HG02970 (cell line): ENCODE measurements around the gene APCDD1L.
"Not testable (repeated sequence)": the region's sequence is repeated elsewhere in the genome, so short reads cannot be mapped to it uniquely, and the experiment has no call there.

Experiments
- ATAC-seq: cut with Tn5 transposase; IDR thresholded peaks from one replicate; pipeline ENCODE4 v1.9.1; 2021; ENCODE audit warnings: mild to moderate bottlenecking, moderate library complexity, moderate number of reproducible peaks; ENCODE audit not compliant: unreplicated experiment, low FRiP score

Gene APCDD1L

DNA sequence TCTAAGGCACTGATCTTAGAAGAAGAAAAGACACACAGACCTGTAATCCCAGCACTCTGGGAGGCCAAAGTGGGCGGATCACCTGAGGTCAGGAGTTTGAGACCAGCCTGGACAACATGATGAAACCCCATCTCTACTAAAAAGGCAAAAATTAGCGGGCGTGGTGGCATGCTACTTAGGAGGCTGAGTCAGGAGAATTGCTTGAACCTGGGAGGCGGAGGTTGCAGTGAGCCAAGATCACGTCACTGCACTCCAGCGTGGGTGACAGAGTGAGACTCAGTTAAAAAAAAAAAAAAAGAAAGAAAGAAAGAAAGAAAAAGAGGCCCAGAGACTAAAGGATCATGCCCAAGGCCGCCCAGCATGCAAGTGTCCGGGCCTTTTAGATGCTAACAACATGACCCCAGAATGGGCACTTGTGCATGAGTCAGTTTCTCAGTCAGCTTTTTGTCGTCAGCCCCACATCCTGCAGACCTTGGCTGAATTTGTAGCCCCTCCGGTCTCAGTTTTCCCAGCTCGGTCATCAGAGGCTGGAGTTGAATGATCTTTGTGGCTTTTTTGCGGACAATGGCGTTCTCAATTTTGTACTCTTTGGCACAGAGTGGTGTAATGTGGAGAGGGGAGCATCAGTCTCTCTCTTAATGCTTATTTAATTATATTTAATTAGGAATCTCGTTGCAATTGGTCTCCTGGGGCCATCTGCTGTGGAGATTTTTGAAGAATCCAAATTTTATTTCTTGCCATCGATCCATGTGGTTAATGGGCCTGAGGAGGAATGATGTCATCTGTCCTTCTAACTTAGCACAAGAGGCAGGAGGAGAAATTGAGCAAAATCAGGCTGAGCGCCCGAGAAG is 30.6 kb upstream of the APCDD1L start:
- ATAC-seq = no peak

- no peak for ATAC-seq
Observed at GRCh38 chr20:58544891-58545290, 29.7 kb upstream of the APCDD1L start.

GRCh38 chr20:58544286-58544685 is 29.1 kb upstream of the APCDD1L start:
- no peak for ATAC-seq

GRCh38 chr20:58543274-58543673 is 28.1 kb upstream of the APCDD1L start:
- no peak for ATAC-seq

DNA sequence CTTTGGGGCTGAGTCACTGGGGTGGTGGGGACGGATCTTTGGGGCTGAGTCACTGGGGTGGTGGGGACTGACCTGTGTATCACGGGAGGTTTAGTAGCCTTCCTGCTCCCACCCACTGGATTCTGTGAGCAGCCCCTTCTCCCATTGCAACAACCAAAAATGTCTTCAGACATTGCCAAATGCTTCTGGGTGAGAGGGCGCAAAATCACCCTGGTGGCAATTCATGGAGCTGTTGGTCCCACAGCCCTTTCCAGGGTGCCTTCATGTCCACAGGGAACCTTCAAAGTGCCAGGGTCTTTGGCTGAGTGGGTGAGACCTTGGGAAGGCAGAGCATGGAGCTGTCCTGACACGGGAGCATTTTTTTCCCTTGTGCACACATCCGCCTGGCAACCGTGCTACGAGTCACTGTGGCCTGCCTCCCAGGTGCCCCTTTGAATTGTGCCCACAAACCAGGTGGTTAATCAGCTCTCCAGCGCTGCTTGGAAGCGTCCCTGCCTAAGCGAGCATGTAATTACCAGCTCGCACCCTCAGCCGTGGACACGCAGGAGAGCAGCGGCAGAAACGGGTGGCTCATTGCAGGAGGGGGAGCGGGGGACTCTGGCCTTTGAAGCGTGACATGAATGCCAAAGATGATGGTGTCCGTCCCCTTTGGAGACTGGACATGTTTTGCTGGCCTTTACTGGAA is 27.4 kb upstream of the APCDD1L start:
- ATAC-seq = no peak

- not testable (repeated sequence) for ATAC-seq
Observed at GRCh38 chr20:58542034-58542410, 26.8 kb upstream of the APCDD1L start.

GRCh38 chr20:58538752-58539151 is 23.6 kb upstream of the APCDD1L start:
- ATAC-seq = no peak

GRCh38 chr20:58537831-58538230 is 22.6 kb upstream of the APCDD1L start:
- no peak for ATAC-seq

GRCh38 chr20:58536289-58536688 is 21.1 kb upstream of the APCDD1L start:
- ATAC-seq = no peak

DNA sequence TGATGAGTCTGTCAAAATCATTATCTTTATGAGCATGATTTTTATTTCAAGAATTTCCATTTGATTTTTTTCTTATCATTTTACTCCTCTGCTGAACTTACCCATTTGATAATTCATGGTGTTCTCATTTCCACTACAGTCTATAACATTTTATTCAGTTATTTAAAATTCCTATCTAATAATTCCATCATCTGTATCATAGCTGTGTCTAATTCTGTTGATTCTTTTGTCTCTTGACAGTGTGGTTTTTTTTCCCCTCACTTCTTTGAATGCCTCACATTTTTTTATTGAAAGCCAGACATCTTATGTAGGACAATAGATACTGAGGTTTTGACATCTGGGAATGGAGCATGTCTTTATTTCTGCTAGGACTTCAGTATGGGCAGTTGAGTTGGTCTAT is 16.5 kb upstream of the APCDD1L start:
- no peak for ATAC-seq

- ATAC-seq = no peak
Observed at GRCh38 chr20:58531063-58531462, 15.9 kb upstream of the APCDD1L start.

GRCh38 chr20:58528412-58528811 is 13.2 kb upstream of the APCDD1L start:
- no peak for ATAC-seq

DNA sequence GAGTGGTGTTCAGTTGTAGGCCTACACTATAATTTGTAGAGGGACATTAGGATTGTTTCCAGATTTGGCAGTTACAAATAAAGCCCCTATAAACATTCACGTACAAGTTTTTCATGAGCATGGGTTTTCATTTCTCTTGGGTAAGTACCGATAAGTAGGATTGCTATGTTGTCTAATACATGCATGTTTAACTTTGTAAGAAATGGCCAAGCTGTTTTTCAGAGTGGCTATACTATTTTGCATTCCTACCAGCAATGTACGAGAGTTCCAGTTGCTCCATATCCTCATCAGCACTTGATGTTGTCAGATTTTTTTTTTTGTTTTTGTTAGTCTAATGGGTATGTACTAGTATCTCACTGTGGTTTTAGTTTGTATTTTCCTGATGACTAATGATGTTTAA is 11.2 kb upstream of the APCDD1L start:
- no peak for ATAC-seq

DNA sequence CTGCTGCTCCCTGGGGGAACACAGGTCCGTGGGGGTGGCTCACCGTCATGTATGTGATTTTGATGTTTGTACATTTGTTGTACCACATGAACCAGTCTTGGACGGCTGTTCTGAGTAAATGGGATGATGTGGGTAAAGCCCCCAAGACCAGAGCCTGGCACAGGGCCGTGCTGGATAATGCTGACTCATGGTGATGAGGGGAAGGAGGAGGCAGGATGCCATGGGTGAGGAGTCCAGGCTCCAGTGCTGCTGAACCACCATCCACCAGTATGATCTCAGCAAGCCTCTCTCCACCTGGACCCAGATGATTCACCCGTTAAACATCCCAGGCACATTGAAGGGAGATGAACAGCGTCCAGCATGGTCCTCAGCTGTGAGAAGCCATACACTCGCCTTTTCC is 9.6 kb upstream of the APCDD1L start:
- no peak for ATAC-seq

DNA sequence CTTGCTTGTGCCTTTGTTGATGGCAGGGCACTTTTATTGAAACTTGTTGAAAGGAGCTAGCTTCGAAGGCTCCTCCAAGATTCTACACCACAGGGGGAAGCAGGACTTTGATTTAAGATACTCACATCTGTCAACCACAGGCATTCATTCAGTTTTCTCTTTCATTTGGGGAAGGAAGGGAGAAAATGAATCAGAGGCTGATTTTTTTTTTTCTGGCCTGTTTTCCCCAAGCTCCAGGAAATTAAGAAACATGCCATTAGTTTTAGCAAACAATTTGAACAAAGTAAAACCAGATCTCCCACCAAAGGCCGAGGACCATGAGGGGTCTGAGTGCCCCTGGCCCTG is 8.7 kb upstream of the APCDD1L start:
- no peak for ATAC-seq

- ATAC-seq = no peak
Observed at GRCh38 chr20:58523072-58523970, 8.1 kb upstream of the APCDD1L start.

DNA sequence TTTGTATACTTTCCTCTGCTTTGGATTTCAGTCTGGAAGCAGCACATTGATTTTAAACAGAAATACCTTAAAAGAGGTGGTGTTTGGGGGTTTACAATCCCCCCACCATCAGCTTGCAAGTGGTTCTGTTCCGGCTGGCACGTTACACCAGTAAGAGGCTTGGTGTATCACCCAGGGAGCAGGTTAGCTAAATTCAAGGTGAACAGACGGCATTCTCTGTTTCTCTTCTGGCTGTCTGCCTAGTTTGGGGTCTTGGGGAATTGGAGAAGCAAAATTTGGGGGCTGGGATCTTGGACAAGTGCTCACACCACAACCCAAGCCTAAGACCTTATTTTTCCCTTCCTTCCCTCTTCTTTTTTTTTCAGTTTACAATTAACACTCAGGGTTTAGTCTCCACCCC is 7.5 kb upstream of the APCDD1L start:
- ATAC-seq = no peak

DNA sequence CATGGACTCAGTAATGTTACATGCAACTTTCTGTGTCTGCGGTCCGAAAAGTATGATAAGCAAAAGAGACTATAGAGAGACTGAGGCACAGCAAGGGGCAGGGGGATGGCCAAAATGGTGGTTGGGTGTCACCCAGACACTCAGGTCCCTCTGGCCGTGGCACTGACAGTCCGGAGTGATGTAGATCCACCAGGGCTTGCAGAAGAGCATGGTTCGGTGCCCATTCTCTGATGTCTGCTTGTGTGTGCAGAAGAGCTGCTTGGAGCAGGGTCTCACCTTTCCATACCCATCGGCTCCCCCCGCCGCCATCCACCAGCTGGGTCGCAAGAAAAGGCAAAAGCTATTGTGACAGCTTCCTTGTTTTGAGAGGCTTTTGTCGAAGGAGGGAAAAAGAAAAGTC is 6.6 kb upstream of the APCDD1L start:
- ATAC-seq = no peak

- ATAC-seq = no peak
Observed at GRCh38 chr20:58519940-58520712, 4.9 kb upstream of the APCDD1L start.

- no peak for ATAC-seq
Observed at GRCh38 chr20:58518896-58519593, 3.8 kb upstream of the APCDD1L start.
